MM.1S (cell line): Measurements from ENCODE around the gene TULP1.
A peak's percentile ranks its signal among the peaks of the same experiment; 100 is the strongest.

Experiments
- DNase-seq: peaks from one replicate; pipeline ENCODE4 v3.0.0-alpha.2; 2015
- H2AFZ ChIP-seq: fragments of 300-600 bp; sonication (generic); 2 replicates; pipeline ENCODE4 v1.6.0; 2016; ENCODE audit warnings: antibody characterized with exemption, low read length
- H3F3A ChIP-seq: fragments of 300-600 bp; sonication (generic); 2 replicates; pipeline ENCODE4 v1.6.1; 2016; ENCODE audit warnings: mild to moderate bottlenecking, antibody characterized with exemption, low read length, moderate library complexity, mixed read lengths; ENCODE audit not compliant: insufficient read depth
- H3K27ac ChIP-seq: fragments of 300-600 bp; sonication (generic); 2 replicates; pipeline ENCODE4 v1.5.1; 2016; ENCODE audit warnings: mild to moderate bottlenecking, low read length
- H3K27me3 ChIP-seq: fragments of 300-600 bp; sonication (generic); replicated peaks from 2 replicates; pipeline ENCODE4 v1.6.0; 2016; ENCODE audit warnings: low read length; ENCODE audit not compliant: insufficient read depth
- H3K36me3 ChIP-seq: fragments of 300-600 bp; sonication (generic); replicated peaks from 2 replicates; pipeline ENCODE4 v1.6.1; 2016; ENCODE audit warnings: mild to moderate bottlenecking, low read length, mixed read lengths; ENCODE audit not compliant: insufficient read depth
- H3K4me1 ChIP-seq: fragments of 300-600 bp; sonication (generic); 2 replicates; pipeline ENCODE4 v1.6.1; 2016; ENCODE audit warnings: low read length, mixed read lengths
- H3K4me2 ChIP-seq: fragments of 300-600 bp; sonication (generic); 2 replicates; pipeline ENCODE4 v1.6.0; 2016; ENCODE audit warnings: low read depth, low read length
- H3K4me3 ChIP-seq: fragments of 300-600 bp; sonication (generic); 2 replicates; pipeline ENCODE4 v1.5.1; 2016; ENCODE audit warnings: low read length, mixed read lengths
- H3K79me2 ChIP-seq: fragments of 300-600 bp; sonication (generic); 2 replicates; pipeline ENCODE4 v1.6.1; 2016; ENCODE audit warnings: mixed run types, low read length, mixed read lengths
- H3K9ac ChIP-seq: fragments of 300-600 bp; sonication (generic); 2 replicates; pipeline ENCODE4 v1.6.1; 2016; ENCODE audit warnings: low read length, mixed read lengths
- H3K9me2 ChIP-seq: fragments of 300-600 bp; sonication (generic); replicated peaks from 2 replicates; pipeline ENCODE4 v1.6.1; 2016; ENCODE audit warnings: mild to moderate bottlenecking, low read length, mixed read lengths; ENCODE audit not compliant: insufficient read depth
- H3K9me3 ChIP-seq: fragments of 300-600 bp; sonication (generic); replicated peaks from 2 replicates; pipeline ENCODE4 v1.6.1; 2016; ENCODE audit warnings: mild to moderate bottlenecking, low read length, mixed read lengths; ENCODE audit not compliant: insufficient read depth
- H4K20me1 ChIP-seq: fragments of 300-600 bp; sonication (generic); 2 replicates; pipeline ENCODE4 v1.6.1; 2016; ENCODE audit warnings: mild to moderate bottlenecking, low read length, moderate library complexity, mixed read lengths; ENCODE audit not compliant: insufficient read depth
- EZH2 ChIP-seq: fragments of 300-600 bp; sonication (generic); optimal IDR thresholded peaks from 2 replicates; pipeline ENCODE3; 2017; ENCODE audit warnings: low read depth, mild to moderate bottlenecking, antibody characterized with exemption, low read length, mixed read lengths
- EZH2phosphoT487 ChIP-seq: fragments of 300-600 bp; sonication (generic); IDR thresholded peaks from 2 replicates; pipeline ENCODE4 v1.6.1; 2018; ENCODE audit warnings: antibody characterized with exemption, low read length
- TF ChIP-seq, protein P1 (sequence below): fragments of 300-600 bp; sonication (generic); IDR thresholded peaks from 2 replicates; pipeline ENCODE4 v1.5.1; 2016; ENCODE audit warnings: antibody characterized with exemption, low read length, mixed read lengths

TULP1 gene

DNA sequence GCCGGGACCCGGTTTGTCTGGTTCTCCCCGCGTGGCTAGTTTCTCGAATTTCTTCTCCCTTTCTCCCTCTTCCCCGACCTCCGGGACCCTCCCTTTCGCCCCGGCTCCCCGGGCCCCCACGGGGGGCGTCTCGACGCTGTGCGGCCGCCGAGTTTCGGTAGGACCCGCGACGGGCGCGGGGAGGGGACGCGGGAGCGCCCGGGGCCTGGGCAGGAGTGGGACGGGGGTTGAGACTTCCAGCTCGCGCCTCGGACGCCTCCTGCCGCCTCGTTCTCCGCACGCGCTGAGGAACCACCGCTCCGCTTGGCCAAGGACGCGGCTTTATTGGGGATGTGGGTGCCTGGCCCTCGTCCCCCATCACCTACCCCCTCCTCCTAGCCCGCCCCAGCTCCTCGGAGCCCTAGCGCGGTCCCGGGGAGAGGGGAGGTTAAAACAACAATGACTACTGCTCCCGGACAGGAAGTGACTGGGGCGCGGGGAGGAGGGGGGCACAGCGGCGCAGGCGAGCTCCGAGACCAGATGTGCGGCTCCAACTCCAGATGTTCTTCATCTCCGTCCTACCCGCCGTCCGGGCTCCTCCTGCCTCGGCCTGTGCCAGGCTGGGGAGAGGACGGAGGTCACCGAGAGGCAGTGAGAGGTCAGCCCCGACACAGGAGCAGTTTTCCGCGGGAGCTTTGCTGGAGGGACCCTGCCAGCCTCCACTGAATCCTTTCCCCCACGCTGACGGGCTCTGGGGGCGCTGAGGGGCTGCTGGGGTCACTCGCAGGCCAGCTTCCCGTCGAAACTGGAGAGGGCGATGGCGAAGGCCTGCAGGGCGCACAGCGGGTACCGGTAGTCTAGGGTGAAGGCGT, 14.9 kb downstream of the TULP1 start:
- no peak for TF ChIP-seq EZH2phosphoT487
- TF ChIP-seq, protein P1, sequence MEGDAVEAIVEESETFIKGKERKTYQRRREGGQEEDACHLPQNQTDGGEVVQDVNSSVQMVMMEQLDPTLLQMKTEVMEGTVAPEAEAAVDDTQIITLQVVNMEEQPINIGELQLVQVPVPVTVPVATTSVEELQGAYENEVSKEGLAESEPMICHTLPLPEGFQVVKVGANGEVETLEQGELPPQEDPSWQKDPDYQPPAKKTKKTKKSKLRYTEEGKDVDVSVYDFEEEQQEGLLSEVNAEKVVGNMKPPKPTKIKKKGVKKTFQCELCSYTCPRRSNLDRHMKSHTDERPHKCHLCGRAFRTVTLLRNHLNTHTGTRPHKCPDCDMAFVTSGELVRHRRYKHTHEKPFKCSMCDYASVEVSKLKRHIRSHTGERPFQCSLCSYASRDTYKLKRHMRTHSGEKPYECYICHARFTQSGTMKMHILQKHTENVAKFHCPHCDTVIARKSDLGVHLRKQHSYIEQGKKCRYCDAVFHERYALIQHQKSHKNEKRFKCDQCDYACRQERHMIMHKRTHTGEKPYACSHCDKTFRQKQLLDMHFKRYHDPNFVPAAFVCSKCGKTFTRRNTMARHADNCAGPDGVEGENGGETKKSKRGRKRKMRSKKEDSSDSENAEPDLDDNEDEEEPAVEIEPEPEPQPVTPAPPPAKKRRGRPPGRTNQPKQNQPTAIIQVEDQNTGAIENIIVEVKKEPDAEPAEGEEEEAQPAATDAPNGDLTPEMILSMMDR: no peak
- TF ChIP-seq EZH2: no peak
- Histone ChIP-seq H4K20me1 (no peaks in the 10 kb centered on the region), H3K4me1 (no peaks in the 10 kb centered on the region), H3K36me3 (no peaks in the 10 kb centered on the region), H3K9me3 (no peaks in the 10 kb centered on the region), H3K9me2 (no peaks in the 10 kb centered on the region), H3K9ac (peak overlapping the region; percentile 61), H3K4me2 (peak overlapping the region; percentile 99), H3F3A (no peaks in the 10 kb centered on the region), H3K4me3 (peak overlapping the region; percentile 81), H3K27ac (no peak overlapping the region), H3K79me2 (no peaks in the 10 kb centered on the region), H3K27me3 (peaks cover 24% of the 10 kb centered on the region), H2AFZ (peak overlapping the region; percentile 94)
- peak; percentile 42 for DNase-seq

DNA sequence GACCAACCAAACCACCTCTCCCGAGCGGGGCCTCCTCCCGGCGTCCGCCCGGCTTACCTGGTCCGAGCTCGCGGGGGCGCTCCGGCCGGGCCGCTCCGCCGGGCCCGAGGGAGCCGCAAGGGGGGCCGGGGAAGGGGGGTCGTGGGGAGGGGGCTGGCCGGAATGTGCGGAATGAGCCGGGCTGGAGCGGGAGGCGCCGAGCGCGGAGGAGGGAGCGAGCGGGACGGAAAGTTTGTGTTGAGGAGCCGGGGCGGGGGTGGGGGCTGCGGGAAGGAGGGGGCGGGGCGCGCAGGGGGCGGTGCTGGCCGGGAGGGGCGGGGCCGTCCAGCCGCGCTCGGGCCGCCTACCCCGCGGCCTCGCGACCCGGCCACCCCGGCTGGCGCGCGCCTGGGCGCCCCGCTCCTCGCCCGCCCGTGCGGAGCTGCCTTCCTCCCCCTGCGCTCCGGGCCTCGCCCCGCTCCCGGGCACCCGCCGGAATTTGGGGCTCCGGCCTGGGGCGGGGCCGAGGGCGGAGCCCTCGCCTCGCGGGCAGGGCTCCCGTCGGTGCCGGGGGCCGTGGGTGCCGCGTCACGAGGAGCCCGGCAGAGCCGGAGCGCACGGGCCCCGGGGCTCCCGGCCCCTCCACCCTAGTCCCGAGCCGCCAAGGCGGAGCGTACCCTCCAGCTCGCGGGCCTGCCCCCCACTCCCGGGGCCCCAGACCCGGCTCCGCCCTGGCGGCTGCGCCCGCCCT, 15.7 kb downstream of the TULP1 start, which contains the start of gene TEAD3:
Gene TEAD3 (minus strand): TSS at position 239 of the 730 bp plus-strand sequence.
- H2AFZ ChIP-seq: peak within 1 kb of the TSS; percentile 94
- H3K27me3 ChIP-seq: peaks cover 24% of the 10 kb centered on the region
- TF ChIP-seq EZH2phosphoT487 (no peak), EZH2 (no peak)
- TF ChIP-seq, protein P1: no peak
- peak; percentile 53 for DNase-seq
- H3K4me1 ChIP-seq: no peaks in the 10 kb centered on the region
- no peaks in the 10 kb centered on the region for H3F3A ChIP-seq
- peak within 1 kb of the TSS; percentile 99 for H3K4me2 ChIP-seq
- peak within 1 kb of the TSS; percentile 61 for H3K9ac ChIP-seq
- no peaks in the 10 kb centered on the region for H3K9me2 ChIP-seq
- no peaks in the 10 kb centered on the region for H3K36me3 ChIP-seq
- H3K79me2 ChIP-seq: no peaks in the 10 kb centered on the region
- H3K9me3 ChIP-seq: no peaks in the 10 kb centered on the region
- H4K20me1 ChIP-seq: no peaks in the 10 kb centered on the region
- H3K4me3 ChIP-seq: peak within 1 kb of the TSS; percentile 81
- no peak within 1 kb of the TSS for H3K27ac ChIP-seq

DNA sequence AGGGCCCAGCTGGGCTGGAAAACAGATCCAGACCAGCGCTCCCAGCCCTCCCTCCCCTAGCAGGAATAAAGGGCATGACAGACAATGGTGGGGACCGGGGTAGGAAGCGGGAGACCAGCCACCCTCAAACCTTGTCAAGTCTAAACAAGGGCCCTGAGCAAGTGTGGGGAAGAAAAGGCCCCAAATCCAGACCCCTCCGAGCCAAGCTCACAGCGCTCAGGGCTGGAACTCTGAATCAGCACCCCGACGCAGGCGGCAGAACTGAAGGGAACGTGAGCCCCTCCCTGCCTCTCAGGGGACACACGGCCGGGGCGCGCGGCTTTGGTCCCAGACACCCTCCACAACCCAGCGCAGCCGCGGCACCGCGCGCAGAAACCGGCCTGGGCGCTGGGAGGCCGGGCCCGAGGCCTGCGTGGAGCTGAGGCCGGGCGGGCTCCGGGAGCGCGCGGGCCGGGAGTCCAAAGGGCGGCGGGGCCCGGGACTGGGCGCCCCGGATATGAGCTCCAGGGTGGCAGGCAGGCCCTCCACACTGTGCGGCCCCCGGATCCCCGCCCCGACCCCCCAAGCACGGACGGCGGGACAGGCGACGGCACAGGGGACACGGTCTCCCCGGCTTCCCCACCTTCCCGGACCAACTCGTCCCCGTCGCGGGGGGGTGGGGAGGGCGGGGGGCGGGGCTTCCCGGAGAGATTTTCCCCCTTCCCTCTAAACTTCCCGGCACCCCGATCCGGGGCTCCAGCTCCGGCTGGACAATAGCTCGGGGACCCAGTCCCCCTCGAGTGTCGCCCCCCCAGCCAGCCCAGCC, 16.5 kb downstream of the TULP1 start:
- TF ChIP-seq, protein P1: no peak
- no peak for TF ChIP-seq EZH2phosphoT487
- TF ChIP-seq EZH2: no peak
- Histone ChIP-seq H3K79me2 (no peaks in the 10 kb centered on the region), H3K27me3 (peaks cover 24% of the 10 kb centered on the region), H3K27ac (no peak overlapping the region), H3K4me1 (no peaks in the 10 kb centered on the region), H3K36me3 (no peaks in the 10 kb centered on the region), H3K9me3 (no peaks in the 10 kb centered on the region), H3F3A (no peaks in the 10 kb centered on the region), H3K4me3 (peak overlapping the region; percentile 56), H3K4me2 (peak overlapping the region; percentile 39), H2AFZ (peak overlapping the region; percentile 58; the same call in 1 of the 2 replicates), H4K20me1 (no peaks in the 10 kb centered on the region), H3K9me2 (no peaks in the 10 kb centered on the region), H3K9ac (no peak overlapping the region; the same call in 1 of the 2 replicates)
- peak; percentile 10 for DNase-seq
